CD4-positive, CD25-positive, alpha-beta regulatory T cell (primary cell): ENCODE measurements around the gene ZNF177. TPM values are rescaled to one million over a fixed set of nuclear protein-coding genes. Genes with fewer than 3 reads are reported as not detected.

Experiments used
- ATAC-seq, 2 donors: fragments of 150-1000 bp; cut with Tn5 transposase; one replicate each; pipeline ENCODE4 v1.10.0; 2021; ENCODE audit warnings: low read depth in 2 of 2, moderate number of reproducible peaks in 2 of 2, moderate library complexity in 1 of 2
- DNase-seq, 3 donors: peaks; one replicate each; pipeline versions ENCODE4 v3.0.0 to v3.0.0-alpha.2; 2012 to 2022; ENCODE audit warnings: mixed read lengths in 1 of 3
- H3K27ac ChIP-seq: one replicate; pipeline ENCODE4 v1.7.0; 2013; ENCODE audit warnings: mild to moderate bottlenecking, low read length; ENCODE audit not compliant: insufficient read depth, poor library complexity, severe bottlenecking
- H3K27me3 ChIP-seq: one replicate; pipeline ENCODE4 v1.7.0; 2013; ENCODE audit warnings: low read length; ENCODE audit not compliant: control insufficient read depth, insufficient read depth
- H3K36me3 ChIP-seq: one replicate; pipeline ENCODE4 v1.7.0; 2013; ENCODE audit warnings: mild to moderate bottlenecking, low read length, moderate library complexity; ENCODE audit not compliant: control insufficient read depth, insufficient read depth
- H3K4me1 ChIP-seq: 2 replicates; pipeline ENCODE4 v1.7.0; 2013; ENCODE audit warnings: mild to moderate bottlenecking, low read length; ENCODE audit not compliant: insufficient read depth, control insufficient read depth, poor library complexity, severe bottlenecking
- H3K4me3 ChIP-seq: one replicate; pipeline ENCODE4 v1.7.0; 2013; ENCODE audit warnings: low read depth, mild to moderate bottlenecking, low read length, moderate library complexity
- H3K9me3 ChIP-seq, 2 experiments: 1 replicate in 1 of 2; 2 replicates in 1 of 2; pipeline ENCODE4 v1.7.0; 2013; ENCODE audit warnings: low read length in 2 of 2, mild to moderate bottlenecking in 1 of 2, moderate library complexity in 1 of 2; ENCODE audit not compliant: control insufficient read depth in 2 of 2
- H3K27ac Mint-ChIP-seq, 3 donors: one replicate each; pipeline ENCODE4 v1.8.0; 2020 to 2022; ENCODE audit warnings: mild to moderate bottlenecking in 3 of 3, mixed read lengths in 3 of 3, moderate library complexity in 2 of 3
- H3K27me3 Mint-ChIP-seq: one replicate; pipeline ENCODE4 v1.8.0; 2022; ENCODE audit warnings: mild to moderate bottlenecking, mixed read lengths
- H3K36me3 Mint-ChIP-seq: one replicate; pipeline ENCODE4 v1.8.0; 2020; ENCODE audit warnings: mixed read lengths
- H3K4me1 Mint-ChIP-seq, 4 donors: one replicate each; pipeline ENCODE4 v1.8.0; 2020 to 2022; ENCODE audit warnings: mixed read lengths in 4 of 4, mild to moderate bottlenecking in 1 of 4
- H3K4me3 Mint-ChIP-seq, 4 donors: one replicate each; pipeline ENCODE4 v1.8.0; 2020 to 2022; ENCODE audit warnings: mild to moderate bottlenecking in 4 of 4, mixed read lengths in 4 of 4, moderate library complexity in 3 of 4
- H3K9me3 Mint-ChIP-seq, 7 donors: one replicate each; pipeline ENCODE4 v1.8.0; 2020 to 2022; ENCODE audit warnings: mixed read lengths in 7 of 7, mild to moderate bottlenecking in 3 of 7, moderate library complexity in 2 of 7
- polyA plus RNA-seq, 4 donors: library from polyadenylated mRNA; unstranded; fragments of 300-500 nt; fragmentation: Illumina TruSeq; gene quantifications; one replicate each; pipeline ENCODE4 v1.2.3, GENCODE V29; 2021
- total RNA-seq: library from RNA; stranded (reverse); gene quantifications from one replicate; pipeline ENCODE4 v1.2.3, GENCODE V29; 2022

The ZNF177 gene
- total and polyA plus RNA-seq, 5 donors from 2014 or later = 0.19 to 0.81 (median 0.64) TPM

DNA sequence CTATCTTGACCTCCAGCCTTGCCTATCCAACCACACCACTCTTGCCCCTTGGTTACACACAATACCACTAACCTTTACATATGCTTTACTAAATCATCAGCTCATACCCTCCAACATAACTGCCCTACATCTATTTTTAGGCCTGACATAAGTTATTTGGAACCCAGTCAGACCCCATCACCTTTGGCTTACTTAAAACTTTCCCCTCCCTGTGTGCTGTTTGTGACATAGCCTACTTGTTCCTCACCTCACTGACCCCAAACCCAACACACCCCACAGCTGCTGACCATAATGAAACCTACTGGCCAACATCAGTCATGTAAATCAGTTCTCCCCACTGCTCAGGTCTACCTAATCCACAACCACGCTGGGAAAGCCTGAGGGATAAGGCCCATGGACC is 67.6 kb downstream of the ZNF177 start:
- Mint-ChIP-seq H3K4me1 (peaks cover 18 to 50% (median 41%) of the 10 kb centered on the region in 4 donors), H3K36me3 (peaks cover 77% of the 10 kb centered on the region), H3K9me3 (peaks cover 4 to 28% (median 11%) of the 10 kb centered on the region in 7 donors), H3K4me3 (no peak overlapping the region), H3K27me3 (no peaks in the 10 kb centered on the region), H3K27ac (peak overlapping the region in 1 of 3 donors; percentile 92)
- ATAC-seq = no peak
- H3K36me3 ChIP-seq = peaks cover 74% of the 10 kb centered on the region
- H3K4me1 ChIP-seq = peaks cover 23% of the 10 kb centered on the region
- no peak overlapping the region for H3K4me3 ChIP-seq
- no peak overlapping the region for H3K27ac ChIP-seq
- peaks cover 23 to 25% of the 10 kb centered on the region in 2 experiments for H3K9me3 ChIP-seq
- no peaks in the 10 kb centered on the region for H3K27me3 ChIP-seq
- DNase-seq = no peak

DNA sequence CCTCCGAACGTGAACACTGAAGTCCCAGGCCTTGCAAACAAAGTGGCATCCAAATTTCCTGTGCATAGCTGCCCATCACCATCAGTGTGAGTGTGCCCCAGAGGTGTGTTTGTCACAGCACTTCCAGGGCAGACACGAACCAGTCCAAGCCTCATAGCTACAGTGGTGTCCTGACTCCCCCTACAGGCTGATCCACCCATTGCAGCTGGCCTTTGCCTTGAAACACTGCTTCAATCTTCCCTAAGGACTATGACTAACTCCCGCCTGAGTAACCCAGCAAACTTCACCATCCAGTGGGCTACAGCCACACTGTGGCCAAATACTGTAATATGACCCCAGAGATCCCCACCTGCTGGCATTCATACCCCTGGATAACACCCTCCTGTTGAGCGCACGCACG is 68.7 kb downstream of the ZNF177 start:
- H3K4me1 ChIP-seq = peaks cover 31% of the 10 kb centered on the region
- Mint-ChIP-seq H3K4me3 (peak overlapping the region in 3 of 4 donors; percentile 42 to 80 (median 63)), H3K4me1 (peaks cover 27 to 61% (median 47%) of the 10 kb centered on the region in 4 donors), H3K27me3 (no peaks in the 10 kb centered on the region), H3K9me3 (peaks cover 4 to 25% (median 10%) of the 10 kb centered on the region in 7 donors), H3K36me3 (peaks cover 66% of the 10 kb centered on the region), H3K27ac (peak overlapping the region in 1 of 3 donors; percentile 75)
- peaks cover 13 to 19% of the 10 kb centered on the region in 2 experiments for H3K9me3 ChIP-seq
- no peaks in the 10 kb centered on the region for H3K27me3 ChIP-seq
- peaks cover 64% of the 10 kb centered on the region for H3K36me3 ChIP-seq
- H3K4me3 ChIP-seq = no peak overlapping the region
- ATAC-seq (no peak), DNase-seq (no peak)
- no peak overlapping the region for H3K27ac ChIP-seq

Other genes with a start within 250 kb of the ZNF177 start
- not detected for gene OR7G1, start 247.2 kb upstream of the ZNF177 start, total RNA-seq
- not detected for gene OR7G1, start 247.2 kb upstream of the ZNF177 start, polyA plus RNA-seq
- gene OR7G3, start 236.1 kb upstream of the ZNF177 start, total RNA-seq = not detected
- not detected for gene OR7G3, start 236.1 kb upstream of the ZNF177 start, polyA plus RNA-seq
- gene ZNF317, start 222.6 kb upstream of the ZNF177 start, total RNA-seq = 92.4 TPM
- 10 to 100 TPM; 27.5 to 42.5 (median 37.0) TPM for gene ZNF317, start 222.6 kb upstream of the ZNF177 start, polyA plus RNA-seq
- not detected for gene OR7D2, start 184.0 kb upstream of the ZNF177 start, total RNA-seq
- not detected for gene OR7D2, start 184.0 kb upstream of the ZNF177 start, polyA plus RNA-seq
- not detected for gene OR7D4, start 143.4 kb upstream of the ZNF177 start, total RNA-seq
- gene OR7D4, start 143.4 kb upstream of the ZNF177 start, polyA plus RNA-seq = not detected
- not detected for gene OR7E24, start 112.1 kb upstream of the ZNF177 start, total RNA-seq
- not detected for gene OR7E24, start 112.1 kb upstream of the ZNF177 start, polyA plus RNA-seq
- 11.7 TPM for gene ZNF699, start 53.2 kb upstream of the ZNF177 start, total RNA-seq
- gene ZNF699, start 53.2 kb upstream of the ZNF177 start, polyA plus RNA-seq = 10 to 100 TPM; 13.9 to 41.7 (median 14.2) TPM
- 12.2 TPM for gene ZNF559, start 38.8 kb upstream of the ZNF177 start, total RNA-seq
- 10 to 100 TPM; 22.0 to 37.3 (median 33.7) TPM for gene ZNF559, start 38.8 kb upstream of the ZNF177 start, polyA plus RNA-seq
- 63.3 TPM for gene ZNF266, start 72.6 kb downstream of the ZNF177 start, total RNA-seq
- 10 to 100 TPM; 19.9 to 23.3 (median 21.4) TPM for gene ZNF266, start 72.6 kb downstream of the ZNF177 start, polyA plus RNA-seq
- gene ZNF560, start 135.6 kb downstream of the ZNF177 start, total RNA-seq = not detected
- not detected for gene ZNF560, start 135.6 kb downstream of the ZNF177 start, polyA plus RNA-seq
- 10.6 TPM for gene ZNF426, start 175.6 kb downstream of the ZNF177 start, total RNA-seq
- gene ZNF426, start 175.6 kb downstream of the ZNF177 start, polyA plus RNA-seq = 10 to 100 TPM in 3 of 4 donors, 1 to 10 TPM in 1; 8.9 to 14.8 (median 12.6) TPM
- gene ZNF121, start 221.5 kb downstream of the ZNF177 start, total RNA-seq = 23.8 TPM
- 1 to 10 TPM; 1.6 to 5.4 (median 4.4) TPM for gene ZNF121, start 221.5 kb downstream of the ZNF177 start, polyA plus RNA-seq